NCI-H2171 treated with DMSO at 0.1 percent for 48 hours (cell line): ENCODE data around the gene ROBO2.
A peak's percentile ranks its signal among the peaks of the same experiment; 100 is the strongest.

Source experiments
- DNase-seq: peaks from one replicate; lab custom pipeline; 2025; lab: John Stamatoyannopoulos, UW

ROBO2 gene

GRCh38 chr3:77259694-77260093 lies 219.8 kb downstream of the ROBO2 start:
- peak; percentile 4 for DNase-seq

- DNase-seq: no peak
Measured at GRCh38 chr3:77262361-77262760, 222.5 kb downstream of the ROBO2 start.

- DNase-seq: no peak
Measured at GRCh38 chr3:77267589-77267988, 227.7 kb downstream of the ROBO2 start.

GRCh38 chr3:77271306-77271705 lies 231.4 kb downstream of the ROBO2 start:
- DNase-seq: no peak

- DNase-seq: no peak
Measured at GRCh38 chr3:77271711-77272110, 231.8 kb downstream of the ROBO2 start.

- no peak for DNase-seq
Measured at GRCh38 chr3:77279276-77279675, 239.4 kb downstream of the ROBO2 start.

- DNase-seq: peak; percentile 26
Measured at GRCh38 chr3:77281721-77282120, 241.8 kb downstream of the ROBO2 start.

GRCh38 chr3:77283108-77283507 lies 243.2 kb downstream of the ROBO2 start:
- peak; percentile 55 for DNase-seq

- DNase-seq: no peak
Measured at GRCh38 chr3:77288348-77288747, 248.4 kb downstream of the ROBO2 start.

GRCh38 chr3:77296527-77296926 lies 256.6 kb downstream of the ROBO2 start:
- DNase-seq: no peak

- no peak for DNase-seq
Measured at GRCh38 chr3:77298417-77298816, 258.5 kb downstream of the ROBO2 start.

- DNase-seq: no peak
Measured at GRCh38 chr3:77303955-77304699, 264.2 kb downstream of the ROBO2 start.

GRCh38 chr3:77304700-77305021 lies 264.8 kb downstream of the ROBO2 start:
- no peak for DNase-seq

GRCh38 chr3:77309460-77309859 lies 269.6 kb downstream of the ROBO2 start:
- DNase-seq: no peak

- no peak for DNase-seq
Measured at GRCh38 chr3:77313843-77314242, 273.9 kb downstream of the ROBO2 start.

GRCh38 chr3:77319711-77320110 lies 279.8 kb downstream of the ROBO2 start:
- DNase-seq: no peak

- DNase-seq: peak; percentile 52
Measured at GRCh38 chr3:77320514-77320913, 280.6 kb downstream of the ROBO2 start.

GRCh38 chr3:77321646-77322045 lies 281.7 kb downstream of the ROBO2 start:
- DNase-seq: no peak

GRCh38 chr3:77323626-77324025 lies 283.7 kb downstream of the ROBO2 start:
- no peak for DNase-seq

- DNase-seq: no peak
Measured at GRCh38 chr3:77324105-77324504, 284.2 kb downstream of the ROBO2 start.

- DNase-seq: no peak
Measured at GRCh38 chr3:77325280-77325679, 285.4 kb downstream of the ROBO2 start.

GRCh38 chr3:77325702-77326101 lies 285.8 kb downstream of the ROBO2 start:
- no peak for DNase-seq

GRCh38 chr3:77326586-77326985 lies 286.7 kb downstream of the ROBO2 start:
- DNase-seq: no peak

GRCh38 chr3:77328690-77329089 lies 288.8 kb downstream of the ROBO2 start:
- DNase-seq: no peak
